Testis (tissue), 3 donors: ENCODE results near the gene ACTL8. TPM values are rescaled to one million over a fixed set of nuclear protein-coding genes. Genes with fewer than 3 reads are reported as not detected.

ENCODE experiments used
- DNase-seq: peaks from one replicate; pipeline ENCODE4 v3.0.0-alpha.2; 2019
- H3K27ac ChIP-seq, 2 donors: fragments of 200-600 bp; sonication (generic); one replicate each; pipeline ENCODE4 v1.5.1; 2019
- H3K27me3 ChIP-seq: fragments of 200-600 bp; sonication (generic); one replicate; pipeline ENCODE4 v1.5.1; 2019
- H3K36me3 ChIP-seq: fragments of 200-600 bp; sonication (generic); one replicate; pipeline ENCODE4 v1.5.1; 2017; ENCODE audit warnings: low read depth; ENCODE audit errors: missing control alignments
- H3K4me1 ChIP-seq: fragments of 200-600 bp; sonication (generic); one replicate; pipeline ENCODE4 v1.5.1; 2019
- H3K4me3 ChIP-seq, 2 donors: fragments of 200-600 bp; sonication (generic); one replicate each; pipeline ENCODE4 v1.5.1; 2017 to 2019
- H3K9me3 ChIP-seq: fragments of 200-600 bp; sonication (generic); one replicate; pipeline ENCODE4 v1.5.1; 2017
- POLR2A ChIP-seq: fragments of 450-650 bp; IDR thresholded peaks from one replicate; pipeline ENCODE4 v1.6.1; 2017; ENCODE audit warnings: antibody characterized with exemption, mild to moderate bottlenecking, moderate library complexity
- WGBS, 2 donors: methylation state at CpG; one replicate each; pipeline ENCODE4 v1.1.5; 2018; 5-methylcytosine and 5-hydroxymethylcytosine counted together
- intact Hi-C: fragments of 100-400 bp; cut with DNase I; formaldehyde crosslinking; loops from one replicate; pipeline ENCODE4 v1.15.1; 2023; ENCODE audit warnings: low total_unique reads
- polyA plus RNA-seq: library from polyadenylated mRNA; stranded (reverse); fragments of 350-450 nt; fragmentation: Illumina TruSeq; extraction: RNeasy Lipid Tissue Mini Kit (QIAGEN cat#74804); gene quantifications from one replicate; pipeline ENCODE4 v1.2.3, GENCODE V29; 2014; ENCODE audit warnings: low read depth, low replicate concordance; ENCODE audit not compliant: insufficient read depth
- total RNA-seq, 2 donors: library from RNA; depleted of rRNA; stranded (reverse); fragments of >200 nt; gene quantifications; one replicate each; pipeline ENCODE4 v1.2.3, GENCODE V29; 2016
- TF ChIP-seq, protein P1 (sequence below), 3 experiments: fragments of 450-650 bp in 2 of 3; fragments of 200-600 bp in 1 of 3; sonication (generic) in 1 of 3; IDR thresholded peaks; one replicate each; pipeline ENCODE4 v1.5.1; 2016 to 2019; ENCODE audit warnings: antibody characterized with exemption in 3 of 3, mild to moderate bottlenecking in 2 of 3, moderate library complexity in 1 of 3

ACTL8 gene
- total and polyA plus RNA-seq, 3 donors from 2014 or later = 10.9 to 12.8 (median 12.6) TPM

DNA sequence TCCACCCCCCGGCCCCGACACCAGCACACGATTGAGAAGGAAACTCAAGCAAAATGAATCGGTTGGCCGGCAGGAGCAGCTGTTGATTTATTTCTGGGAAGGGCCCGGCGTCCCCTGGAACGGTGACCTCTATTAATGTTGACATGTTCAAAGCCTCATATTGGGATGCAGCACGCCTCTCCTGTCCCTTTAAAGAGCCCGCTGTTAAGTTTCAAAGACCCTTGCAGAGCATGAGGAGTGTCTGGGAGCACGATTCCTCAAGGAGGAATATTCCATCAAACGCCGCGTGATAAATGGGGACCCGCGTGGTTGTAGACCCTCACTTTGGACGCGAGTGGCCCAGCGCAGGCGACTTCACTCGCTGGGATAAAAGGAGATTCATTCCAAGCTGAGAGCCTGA, 21.5 kb upstream of the ACTL8 start:
- Histone ChIP-seq H3K36me3 (no peaks in the 10 kb centered on the region), H3K9me3 (no peaks in the 10 kb centered on the region), H3K4me1 (no peaks in the 10 kb centered on the region), H3K27ac (no peak overlapping the region), H3K4me3 (no peak overlapping the region), H3K27me3 (no peaks in the 10 kb centered on the region)
- TF ChIP-seq POLR2A = no peak
- TF ChIP-seq, protein P1, sequence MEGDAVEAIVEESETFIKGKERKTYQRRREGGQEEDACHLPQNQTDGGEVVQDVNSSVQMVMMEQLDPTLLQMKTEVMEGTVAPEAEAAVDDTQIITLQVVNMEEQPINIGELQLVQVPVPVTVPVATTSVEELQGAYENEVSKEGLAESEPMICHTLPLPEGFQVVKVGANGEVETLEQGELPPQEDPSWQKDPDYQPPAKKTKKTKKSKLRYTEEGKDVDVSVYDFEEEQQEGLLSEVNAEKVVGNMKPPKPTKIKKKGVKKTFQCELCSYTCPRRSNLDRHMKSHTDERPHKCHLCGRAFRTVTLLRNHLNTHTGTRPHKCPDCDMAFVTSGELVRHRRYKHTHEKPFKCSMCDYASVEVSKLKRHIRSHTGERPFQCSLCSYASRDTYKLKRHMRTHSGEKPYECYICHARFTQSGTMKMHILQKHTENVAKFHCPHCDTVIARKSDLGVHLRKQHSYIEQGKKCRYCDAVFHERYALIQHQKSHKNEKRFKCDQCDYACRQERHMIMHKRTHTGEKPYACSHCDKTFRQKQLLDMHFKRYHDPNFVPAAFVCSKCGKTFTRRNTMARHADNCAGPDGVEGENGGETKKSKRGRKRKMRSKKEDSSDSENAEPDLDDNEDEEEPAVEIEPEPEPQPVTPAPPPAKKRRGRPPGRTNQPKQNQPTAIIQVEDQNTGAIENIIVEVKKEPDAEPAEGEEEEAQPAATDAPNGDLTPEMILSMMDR (IDR thresholded peaks at IDR 0.05) = no peak
- WGBS, 2 donors = 77 to 78% methylated on average over 21 of the region's 21 CpGs
- no peak for DNase-seq
- intact Hi-C loops = no loop called here

DNA sequence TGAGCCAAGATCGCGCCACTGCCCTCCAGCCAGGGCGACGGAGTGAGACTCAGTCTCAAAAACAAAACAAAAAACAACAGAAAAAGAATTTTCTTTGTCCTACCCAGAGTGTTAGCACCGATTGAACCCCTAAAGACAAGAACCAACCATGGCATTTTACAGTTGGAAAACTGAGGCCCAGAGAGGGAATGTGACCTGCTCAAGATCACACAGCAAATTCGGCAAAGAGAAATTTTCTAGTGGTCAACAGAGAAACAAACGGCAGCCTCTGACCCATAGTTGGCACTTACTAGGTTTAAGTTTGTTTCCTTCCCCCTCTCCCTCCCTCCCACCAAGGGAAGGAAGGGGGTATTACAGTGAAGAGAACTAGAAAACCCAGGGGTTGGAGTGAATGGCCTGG, 20.5 kb upstream of the ACTL8 start:
- Histone ChIP-seq H3K9me3 (no peaks in the 10 kb centered on the region), H3K4me3 (no peak overlapping the region), H3K27ac (no peak overlapping the region), H3K4me1 (no peaks in the 10 kb centered on the region), H3K36me3 (no peaks in the 10 kb centered on the region), H3K27me3 (no peaks in the 10 kb centered on the region)
- intact Hi-C loops = no loop called here
- no peak for DNase-seq
- TF ChIP-seq, protein P1 (IDR thresholded peaks at IDR 0.05) = no peak
- TF ChIP-seq POLR2A = no peak
- WGBS, 2 donors = 85 to 92% methylated on average over 7 of the region's 7 CpGs

DNA sequence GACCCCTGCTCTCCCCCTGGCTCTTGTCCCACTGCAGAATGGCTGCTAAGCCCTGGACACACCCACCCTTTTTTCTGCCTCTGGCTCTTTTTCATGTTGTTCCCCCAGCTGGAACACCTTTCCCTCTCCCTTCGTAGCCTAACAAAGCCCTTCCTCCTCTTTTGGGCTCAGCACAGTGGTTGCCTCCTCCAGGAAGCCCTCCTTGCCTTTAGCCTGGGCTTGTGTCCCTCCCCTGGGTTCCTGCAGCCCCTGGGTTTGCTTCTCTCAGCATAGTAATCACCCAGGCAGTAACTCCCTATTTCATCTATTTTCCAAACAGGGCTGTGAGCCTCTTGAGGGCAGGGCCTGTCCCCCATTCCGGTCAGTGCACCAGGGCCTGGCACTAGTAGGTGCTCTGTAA, 19.8 kb upstream of the ACTL8 start:
- WGBS, 2 donors = 90 to 100% methylated on average over 2 of the region's 2 CpGs
- H3K4me1 ChIP-seq = no peaks in the 10 kb centered on the region
- no peaks in the 10 kb centered on the region for H3K9me3 ChIP-seq
- no peak for TF ChIP-seq POLR2A
- TF ChIP-seq, protein P1 (IDR thresholded peaks at IDR 0.05) = no peak
- DNase-seq = no peak
- intact Hi-C loops = no loop called here
- no peak overlapping the region for H3K27ac ChIP-seq
- H3K27me3 ChIP-seq = no peaks in the 10 kb centered on the region
- no peaks in the 10 kb centered on the region for H3K36me3 ChIP-seq
- no peak overlapping the region for H3K4me3 ChIP-seq

DNA sequence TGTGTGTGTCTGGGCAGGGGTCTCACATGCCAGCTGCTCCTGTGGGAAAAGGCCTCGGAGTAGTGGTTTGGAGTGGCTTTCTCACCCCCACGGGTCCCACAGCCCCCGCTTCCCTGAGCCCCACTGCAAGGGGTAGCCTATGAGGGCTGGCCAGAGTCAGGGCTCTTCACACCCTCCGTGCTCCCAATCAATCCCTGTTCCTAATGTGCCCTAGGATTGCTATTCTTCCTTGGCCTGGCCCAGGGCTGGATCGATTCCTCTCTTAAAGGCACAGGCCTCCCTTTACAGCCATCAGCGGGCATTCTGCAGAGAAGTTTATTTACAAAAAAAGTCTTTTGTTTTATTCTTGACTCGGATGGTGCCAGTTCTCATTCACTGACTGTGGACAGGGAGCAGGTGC, 19.3 kb upstream of the ACTL8 start:
- no peak for TF ChIP-seq POLR2A
- TF ChIP-seq, protein P1 (IDR thresholded peaks at IDR 0.05) = no peak
- intact Hi-C loops = no loop called here
- H3K36me3 ChIP-seq = no peaks in the 10 kb centered on the region
- H3K9me3 ChIP-seq = no peaks in the 10 kb centered on the region
- no peak overlapping the region for H3K27ac ChIP-seq
- no peaks in the 10 kb centered on the region for H3K4me1 ChIP-seq
- H3K27me3 ChIP-seq = no peaks in the 10 kb centered on the region
- DNase-seq = no peak
- H3K4me3 ChIP-seq = no peak overlapping the region
- WGBS, 2 donors = 71 to 72% methylated on average over 6 to 7 of the region's 7 CpGs

DNA sequence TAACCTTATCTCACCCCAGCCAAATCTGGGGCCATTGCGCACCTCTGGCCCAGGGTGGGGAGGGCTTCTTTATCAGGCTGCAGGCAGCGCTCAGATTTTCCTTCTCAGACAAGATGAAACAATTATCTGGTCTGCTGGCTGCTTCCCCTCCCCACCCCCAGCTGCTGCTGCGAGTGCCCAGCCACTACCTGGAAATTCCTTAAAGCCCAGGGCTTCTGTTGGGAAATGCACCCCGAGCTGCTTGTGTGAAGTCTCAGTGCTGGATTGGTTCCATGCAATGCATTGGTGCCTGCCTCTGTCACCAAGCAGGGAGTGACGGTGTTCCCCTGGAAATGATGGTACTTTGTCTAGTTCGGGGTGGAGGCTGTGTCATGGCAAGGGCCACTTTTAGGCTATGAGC, 18.5 kb upstream of the ACTL8 start:
- TF ChIP-seq, protein P1 (IDR thresholded peaks at IDR 0.05) = no peak
- no peak for TF ChIP-seq POLR2A
- Histone ChIP-seq H3K4me3 (no peak overlapping the region), H3K27me3 (no peaks in the 10 kb centered on the region), H3K36me3 (no peaks in the 10 kb centered on the region), H3K27ac (no peak overlapping the region), H3K4me1 (no peaks in the 10 kb centered on the region), H3K9me3 (no peaks in the 10 kb centered on the region)
- DNase-seq = no peak
- intact Hi-C loops = no loop called here
- 70 to 73% methylated on average over 6 of the region's 6 CpGs for WGBS, 2 donors
